Neutrophil (primary cell): ENCODE data around the gene ACSL1.

Source experiments
- H3K27ac ChIP-seq: fragments of 200-600 bp; sonication (generic); 2 replicates; pipeline ENCODE4 v1.5.1; 2016; ENCODE audit warnings: mild to moderate bottlenecking, moderate library complexity
- H3K27me3 ChIP-seq: fragments of 200-600 bp; sonication (generic); 2 replicates; pipeline ENCODE4 v1.6.0; 2016; ENCODE audit warnings: mild to moderate bottlenecking
- H3K36me3 ChIP-seq: fragments of 200-600 bp; sonication (generic); 2 replicates; pipeline ENCODE4 v1.5.1; 2017
- H3K4me1 ChIP-seq, 2 experiments: fragments of 200-600 bp in 1 of 2; sonication (generic) in 1 of 2; 1 replicate in 1 of 2; 2 replicates in 1 of 2; pipeline versions ENCODE4 v1.5.1 to v1.6.1; 2013 to 2016; ENCODE audit warnings: low read depth in 1 of 2, low read length in 1 of 2, mild to moderate bottlenecking in 1 of 2, moderate library complexity in 1 of 2; ENCODE audit not compliant: control insufficient read depth in 1 of 2, insufficient read depth in 1 of 2
- H3K4me3 ChIP-seq, 2 experiments: fragments of 200-600 bp in 1 of 2; sonication (generic) in 1 of 2; 1 replicate in 1 of 2; 2 replicates in 1 of 2; pipeline ENCODE4 v1.5.1; 2013 to 2016; ENCODE audit warnings: low read depth in 1 of 2, low read length in 1 of 2, mild to moderate bottlenecking in 1 of 2, moderate library complexity in 1 of 2
- H3K9me3 ChIP-seq: fragments of 200-600 bp; sonication (generic); 2 replicates; pipeline ENCODE4 v1.5.1; 2016
- CTCF ChIP-seq: fragments of 200-600 bp; sonication (generic); IDR thresholded peaks from 2 replicates; pipeline ENCODE4 v1.5.1; 2016; ENCODE audit warnings: antibody characterized with exemption

ACSL1 gene

GRCh38 chr4:184729946-184730345 lies 95.8 kb downstream of the ACSL1 start:
- H3K4me1 ChIP-seq: peaks cover 12 to 18% of the 10 kb centered on the region in 2 experiments
- no peak for TF ChIP-seq CTCF
- H3K27me3 ChIP-seq: no peaks in the 10 kb centered on the region
- peaks cover 3% of the 10 kb centered on the region for H3K36me3 ChIP-seq
- no peak overlapping the region for H3K4me3 ChIP-seq
- H3K9me3 ChIP-seq: no peaks in the 10 kb centered on the region
- no peak overlapping the region for H3K27ac ChIP-seq

DNA sequence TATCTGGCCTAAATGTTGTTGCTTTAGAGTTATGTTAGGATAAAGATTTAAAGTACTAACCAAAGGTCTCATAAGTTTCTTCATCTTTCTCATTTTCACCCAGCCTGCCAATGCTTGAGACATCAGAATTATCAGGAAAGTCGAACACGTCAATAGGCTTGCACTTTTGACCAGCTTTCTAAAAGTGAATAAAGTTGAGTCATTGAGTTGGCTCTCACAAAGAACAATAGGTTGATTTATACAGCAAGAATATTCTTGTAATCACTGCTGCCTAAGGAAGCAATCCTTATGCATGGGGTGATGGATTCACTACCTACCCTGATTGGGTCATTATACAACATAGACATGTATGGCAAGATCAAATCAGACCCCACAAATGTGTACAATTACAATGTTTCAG lies 96.9 kb downstream of the ACSL1 start:
- Histone ChIP-seq H3K4me1 (peaks cover 12% of the 10 kb centered on the region in 2 experiments), H3K27ac (no peak overlapping the region), H3K4me3 (no peak overlapping the region), H3K36me3 (peaks cover 3% of the 10 kb centered on the region), H3K27me3 (no peaks in the 10 kb centered on the region), H3K9me3 (no peaks in the 10 kb centered on the region)
- no peak for TF ChIP-seq CTCF

GRCh38 chr4:184727430-184727829 lies 98.3 kb downstream of the ACSL1 start:
- TF ChIP-seq CTCF: no peak
- H3K4me3 ChIP-seq: no peak overlapping the region
- H3K9me3 ChIP-seq: no peaks in the 10 kb centered on the region
- no peaks in the 10 kb centered on the region for H3K27me3 ChIP-seq
- peaks cover 0 to 1% of the 10 kb centered on the region in 2 experiments for H3K4me1 ChIP-seq
- peaks cover 3% of the 10 kb centered on the region for H3K36me3 ChIP-seq
- H3K27ac ChIP-seq: no peak overlapping the region

DNA sequence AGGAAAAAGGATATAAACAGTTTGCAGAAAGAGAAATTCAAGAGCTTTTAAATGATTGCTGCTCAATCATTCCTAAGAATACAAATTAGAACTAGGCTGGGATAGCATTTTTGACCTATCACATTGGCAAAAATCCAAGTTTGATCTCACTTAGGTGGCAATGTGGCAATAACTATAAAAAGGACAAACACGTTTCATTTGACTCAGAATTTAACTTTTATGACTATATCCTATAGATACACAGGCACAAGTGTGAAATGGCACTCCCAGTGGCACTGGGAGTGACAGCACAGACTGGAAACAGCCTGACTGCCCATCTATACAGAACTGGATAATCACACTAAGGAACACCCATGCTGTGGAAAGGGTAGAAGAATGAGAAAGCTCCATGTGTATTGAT lies 103.0 kb downstream of the ACSL1 start:
- Histone ChIP-seq H3K4me3 (no peak overlapping the region), H3K36me3 (no peaks in the 10 kb centered on the region), H3K4me1 (no peaks in the 10 kb centered on the region), H3K9me3 (no peaks in the 10 kb centered on the region), H3K27ac (no peak overlapping the region), H3K27me3 (no peaks in the 10 kb centered on the region)
- TF ChIP-seq CTCF: no peak

DNA sequence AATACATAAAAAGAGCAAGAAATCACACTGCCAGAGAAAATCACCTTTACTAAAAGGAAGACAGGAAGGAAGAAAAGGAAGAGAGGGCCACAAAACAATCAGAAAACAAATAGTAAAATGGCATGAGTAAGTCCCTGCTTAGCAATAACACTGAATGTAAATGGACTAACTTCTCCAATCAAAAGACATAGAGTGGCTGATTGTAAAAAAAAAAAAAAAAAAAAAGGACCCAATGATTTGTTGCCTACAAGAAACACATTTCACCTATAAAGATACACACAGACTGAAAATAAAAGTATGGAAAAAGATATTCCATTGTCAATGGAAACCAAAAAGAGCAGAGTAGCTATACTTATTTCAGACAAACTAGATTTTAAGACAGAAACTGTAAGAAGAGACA lies 104.5 kb downstream of the ACSL1 start:
- no peak overlapping the region for H3K27ac ChIP-seq
- no peak overlapping the region for H3K4me3 ChIP-seq
- H3K27me3 ChIP-seq: no peaks in the 10 kb centered on the region
- H3K4me1 ChIP-seq: no peaks in the 10 kb centered on the region
- H3K36me3 ChIP-seq: no peaks in the 10 kb centered on the region
- TF ChIP-seq CTCF: no peak
- no peaks in the 10 kb centered on the region for H3K9me3 ChIP-seq

DNA sequence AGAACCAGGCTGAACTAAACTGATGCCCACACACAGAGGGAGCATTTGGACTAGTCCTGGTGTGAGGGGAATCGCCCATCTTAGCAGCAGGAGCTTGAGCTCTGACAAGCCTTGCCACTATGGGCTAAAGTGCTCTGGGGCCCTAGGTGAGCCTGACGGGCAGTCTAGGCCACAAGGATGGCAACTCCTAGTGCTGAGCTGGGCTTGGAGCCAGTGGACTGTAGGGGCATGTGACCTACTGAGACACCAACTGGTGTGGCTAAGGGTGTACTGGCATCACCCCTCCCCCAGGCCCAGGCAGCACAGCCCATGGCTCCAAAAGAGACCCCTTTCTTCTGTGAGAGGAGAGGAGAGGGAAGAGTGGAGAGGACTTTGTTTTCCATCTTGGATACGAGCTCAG lies 106.4 kb downstream of the ACSL1 start:
- TF ChIP-seq CTCF: no peak
- H3K27me3 ChIP-seq: no peaks in the 10 kb centered on the region
- no peak overlapping the region for H3K4me3 ChIP-seq
- no peak overlapping the region for H3K27ac ChIP-seq
- no peaks in the 10 kb centered on the region for H3K4me1 ChIP-seq
- no peaks in the 10 kb centered on the region for H3K36me3 ChIP-seq
- H3K9me3 ChIP-seq: no peaks in the 10 kb centered on the region
